DOHH2 (cell line): ENCODE measurements around the gene YPEL3.

Experiments
- H3F3A ChIP-seq: fragments of 200-600 bp; sonication (generic), shearing (Covaris generic); 2 replicates; pipeline ENCODE4 v1.6.0; 2016; ENCODE audit warnings: antibody characterized with exemption, mild to moderate bottlenecking; ENCODE audit not compliant: control insufficient read depth, insufficient read depth
- H3K27ac ChIP-seq: fragments of 200-600 bp; sonication (generic); 2 replicates; pipeline ENCODE4 v1.5.1; 2014; ENCODE audit warnings: low read depth, mild to moderate bottlenecking, low read length, moderate library complexity
- H3K27me3 ChIP-seq: fragments of 200-600 bp; sonication (generic); 2 replicates; pipeline ENCODE4 v1.6.1; 2014; ENCODE audit warnings: mild to moderate bottlenecking, low read length, mixed read lengths; ENCODE audit not compliant: control insufficient read depth
- H3K36me3 ChIP-seq: fragments of 200-600 bp; sonication (generic); 2 replicates; pipeline ENCODE4 v1.6.1; 2014; ENCODE audit warnings: mild to moderate bottlenecking, low read length, moderate library complexity, mixed read lengths; ENCODE audit not compliant: control insufficient read depth
- H3K4me1 ChIP-seq: fragments of 200-600 bp; sonication (generic); 2 replicates; pipeline ENCODE4 v1.6.1; 2014; ENCODE audit warnings: mild to moderate bottlenecking, low read length, mixed read lengths; ENCODE audit not compliant: control insufficient read depth
- H3K4me2 ChIP-seq: fragments of 200-600 bp; sonication (generic); 2 replicates; pipeline ENCODE4 v1.6.0; 2014; ENCODE audit warnings: mild to moderate bottlenecking, low read length, moderate library complexity
- H3K4me3 ChIP-seq: fragments of 200-600 bp; sonication (generic); 2 replicates; pipeline ENCODE4 v1.5.1; 2014; ENCODE audit warnings: mild to moderate bottlenecking, low read length, mixed read lengths
- H3K79me2 ChIP-seq: fragments of 200-600 bp; sonication (generic); 2 replicates; pipeline ENCODE4 v1.6.1; 2014; ENCODE audit warnings: mild to moderate bottlenecking, low read length, mixed read lengths; ENCODE audit not compliant: control insufficient read depth
- H3K9me2 ChIP-seq: fragments of 200-600 bp; sonication (generic); replicated peaks from 2 replicates; pipeline ENCODE4 v1.6.1; 2014; ENCODE audit warnings: mild to moderate bottlenecking, low read length, mixed read lengths; ENCODE audit not compliant: control insufficient read depth
- H3K9me3 ChIP-seq: fragments of 200-600 bp; sonication (generic); 2 replicates; pipeline ENCODE4 v1.6.1; 2014; ENCODE audit warnings: antibody characterized with exemption, low read length, mixed read lengths; ENCODE audit not compliant: control insufficient read depth, insufficient read depth
- H4K20me1 ChIP-seq: fragments of 200-600 bp; sonication (generic); 2 replicates; pipeline ENCODE4 v1.6.0; 2014; ENCODE audit warnings: low read depth, mild to moderate bottlenecking, antibody characterized with exemption, low read length, moderate library complexity; ENCODE audit not compliant: control insufficient read depth, insufficient read depth
- EZH2phosphoT487 ChIP-seq: fragments of 200-600 bp; sonication (generic); IDR thresholded peaks from 2 replicates; pipeline ENCODE4 v1.6.1; 2017; ENCODE audit warnings: borderline replicate concordance, mild to moderate bottlenecking, antibody characterized with exemption, low read length, moderate library complexity, mixed read lengths
- TF ChIP-seq, protein P1 (sequence below): fragments of 200-600 bp; sonication (generic); IDR thresholded peaks from one replicate; pipeline ENCODE4 v1.5.1; 2014; ENCODE audit warnings: antibody characterized with exemption, mild to moderate bottlenecking, low read depth, low read length; ENCODE audit not compliant: poor library complexity, severe bottlenecking

YPEL3 gene

DNA sequence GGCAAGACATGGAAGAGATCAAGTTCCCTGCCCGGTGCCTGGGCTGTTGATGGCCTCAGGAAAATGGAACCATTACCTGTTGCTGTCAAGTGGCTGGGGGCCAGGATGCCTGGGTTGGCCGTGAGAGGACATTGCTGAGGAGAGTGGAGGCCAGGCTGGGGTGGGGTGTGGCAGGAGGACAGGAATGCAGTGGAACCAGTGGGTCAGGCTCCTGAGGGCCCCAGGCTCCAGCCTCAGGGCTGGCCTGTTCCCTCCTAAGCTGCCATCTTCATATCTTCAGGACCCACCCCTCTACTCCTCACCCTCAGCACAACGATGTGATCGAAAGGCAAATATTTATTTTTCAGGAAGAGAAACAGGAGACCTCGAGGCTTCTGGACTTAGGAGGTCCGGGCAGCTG, 8.5 kb upstream of the YPEL3 start:
- Histone ChIP-seq H3K36me3 (no peaks in the 10 kb centered on the region; the same call in 1 of the 2 replicates), H3K4me2 (no peak overlapping the region), H4K20me1 (no peaks in the 10 kb centered on the region), H3K27ac (no peak overlapping the region), H3K4me3 (no peak overlapping the region), H3K27me3 (no peaks in the 10 kb centered on the region), H3F3A (no peaks in the 10 kb centered on the region), H3K9me2 (no peaks in the 10 kb centered on the region), H3K9me3 (no peaks in the 10 kb centered on the region), H3K4me1 (no peaks in the 10 kb centered on the region), H3K79me2 (no peaks in the 10 kb centered on the region)
- no peak for TF ChIP-seq EZH2phosphoT487

DNA sequence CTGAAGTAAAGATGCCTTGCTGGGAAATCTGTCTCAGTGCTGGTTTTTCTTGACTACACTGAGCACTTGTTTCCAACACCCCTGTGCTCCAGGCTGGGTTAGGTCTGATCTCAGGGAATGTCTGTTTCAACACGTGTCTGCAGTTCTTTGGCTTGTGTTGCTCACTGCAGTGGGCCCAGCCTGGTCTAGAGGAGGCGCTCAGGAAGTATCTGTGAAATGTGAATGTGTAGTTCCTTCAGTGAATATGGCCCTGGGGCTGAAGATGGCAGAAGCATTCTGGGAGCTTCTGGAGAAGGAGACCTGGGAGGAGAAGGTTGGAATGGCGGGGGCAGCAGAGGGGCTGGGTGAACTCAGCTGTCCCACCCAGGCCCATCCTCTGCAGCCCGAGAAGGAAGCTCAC, 8.1 kb upstream of the YPEL3 start:
- no peaks in the 10 kb centered on the region for H3F3A ChIP-seq
- H3K9me3 ChIP-seq: no peaks in the 10 kb centered on the region
- H3K36me3 ChIP-seq: no peaks in the 10 kb centered on the region; the same call in 1 of the 2 replicates
- H3K4me1 ChIP-seq: no peaks in the 10 kb centered on the region
- no peak overlapping the region for H3K4me3 ChIP-seq
- H3K4me2 ChIP-seq: no peak overlapping the region
- H4K20me1 ChIP-seq: no peaks in the 10 kb centered on the region
- TF ChIP-seq, protein P1, sequence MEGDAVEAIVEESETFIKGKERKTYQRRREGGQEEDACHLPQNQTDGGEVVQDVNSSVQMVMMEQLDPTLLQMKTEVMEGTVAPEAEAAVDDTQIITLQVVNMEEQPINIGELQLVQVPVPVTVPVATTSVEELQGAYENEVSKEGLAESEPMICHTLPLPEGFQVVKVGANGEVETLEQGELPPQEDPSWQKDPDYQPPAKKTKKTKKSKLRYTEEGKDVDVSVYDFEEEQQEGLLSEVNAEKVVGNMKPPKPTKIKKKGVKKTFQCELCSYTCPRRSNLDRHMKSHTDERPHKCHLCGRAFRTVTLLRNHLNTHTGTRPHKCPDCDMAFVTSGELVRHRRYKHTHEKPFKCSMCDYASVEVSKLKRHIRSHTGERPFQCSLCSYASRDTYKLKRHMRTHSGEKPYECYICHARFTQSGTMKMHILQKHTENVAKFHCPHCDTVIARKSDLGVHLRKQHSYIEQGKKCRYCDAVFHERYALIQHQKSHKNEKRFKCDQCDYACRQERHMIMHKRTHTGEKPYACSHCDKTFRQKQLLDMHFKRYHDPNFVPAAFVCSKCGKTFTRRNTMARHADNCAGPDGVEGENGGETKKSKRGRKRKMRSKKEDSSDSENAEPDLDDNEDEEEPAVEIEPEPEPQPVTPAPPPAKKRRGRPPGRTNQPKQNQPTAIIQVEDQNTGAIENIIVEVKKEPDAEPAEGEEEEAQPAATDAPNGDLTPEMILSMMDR: no peak
- TF ChIP-seq EZH2phosphoT487: no peak
- no peaks in the 10 kb centered on the region for H3K79me2 ChIP-seq
- no peaks in the 10 kb centered on the region for H3K27me3 ChIP-seq
- H3K27ac ChIP-seq: no peak overlapping the region
- H3K9me2 ChIP-seq: no peaks in the 10 kb centered on the region

DNA sequence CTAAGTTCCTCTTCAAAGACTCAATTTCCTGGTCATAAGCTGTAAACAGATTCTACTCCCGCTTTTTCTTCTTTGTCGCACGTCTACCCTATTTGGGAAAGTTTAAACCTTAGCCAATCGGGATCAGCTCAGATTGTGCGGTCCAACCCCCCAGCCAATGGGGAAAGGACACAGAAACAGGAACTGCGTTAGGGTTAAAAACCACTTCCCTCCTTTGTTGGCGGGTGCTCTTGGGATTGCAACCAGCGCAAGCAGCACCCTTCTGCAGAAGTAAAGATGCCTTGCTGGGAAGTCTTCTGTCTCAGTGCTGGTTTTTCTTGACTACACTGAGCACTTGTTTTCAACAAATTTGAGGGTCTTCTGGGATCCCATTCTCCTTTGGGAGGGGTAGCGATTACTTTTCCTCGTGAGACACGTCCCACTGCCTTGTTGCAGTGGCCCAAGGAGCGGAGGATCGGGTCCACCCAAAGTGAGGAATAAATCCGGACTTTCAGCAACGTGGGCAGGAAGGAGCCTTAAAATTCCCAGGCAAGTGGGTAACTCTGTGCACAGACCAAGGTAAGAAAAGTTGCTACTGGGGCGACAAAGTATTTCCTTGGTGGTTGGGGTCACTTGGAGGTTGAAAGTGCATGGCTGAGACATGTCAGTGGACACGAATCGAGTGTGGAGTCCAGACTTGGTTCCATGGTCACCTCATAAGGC, 1.0 kb upstream of the YPEL3 start:
- H3K27me3 ChIP-seq: no peaks in the 10 kb centered on the region
- peaks cover 13% of the 10 kb centered on the region for H3F3A ChIP-seq
- TF ChIP-seq, protein P1: no peak
- no peak for TF ChIP-seq EZH2phosphoT487
- no peaks in the 10 kb centered on the region for H3K79me2 ChIP-seq
- H4K20me1 ChIP-seq: no peaks in the 10 kb centered on the region
- H3K4me1 ChIP-seq: peaks cover 41% of the 10 kb centered on the region
- H3K36me3 ChIP-seq: peaks cover 15% of the 10 kb centered on the region
- H3K4me3 ChIP-seq: peak overlapping the region; percentile 81
- H3K4me2 ChIP-seq: peak overlapping the region; percentile 96
- H3K9me2 ChIP-seq: no peaks in the 10 kb centered on the region
- H3K27ac ChIP-seq: peak overlapping the region; percentile 68
- peaks cover 22% of the 10 kb centered on the region for H3K9me3 ChIP-seq
